ENCODE measurements around the gene PDCD1. TPM values are rescaled to one million over a fixed set of nuclear protein-coding genes. Genes with fewer than 3 reads are reported as not detected.

The PDCD1 gene
- total RNA-seq, 4 donors from 2014 or later, result 0.49 to 2.3 (median 1.1) TPM

- no peaks in the 10 kb centered on the region for H3K27me3 ChIP-seq
- 90% methylated on average over 30 to 33 of the region's 52 CpGs for WGBS, 2 donors
- H3K4me1 ChIP-seq, result peaks cover 17 to 23% of the 10 kb centered on the region in 2 donors
- DNase-seq, result no peak
- no peak overlapping the region for H3K4me3 ChIP-seq (replicated peaks in 1 of 3)
- H3K36me3 ChIP-seq, result no peaks in the 10 kb centered on the region
- H3K27ac ChIP-seq, result no peak overlapping the region
- TF ChIP-seq, protein P1, sequence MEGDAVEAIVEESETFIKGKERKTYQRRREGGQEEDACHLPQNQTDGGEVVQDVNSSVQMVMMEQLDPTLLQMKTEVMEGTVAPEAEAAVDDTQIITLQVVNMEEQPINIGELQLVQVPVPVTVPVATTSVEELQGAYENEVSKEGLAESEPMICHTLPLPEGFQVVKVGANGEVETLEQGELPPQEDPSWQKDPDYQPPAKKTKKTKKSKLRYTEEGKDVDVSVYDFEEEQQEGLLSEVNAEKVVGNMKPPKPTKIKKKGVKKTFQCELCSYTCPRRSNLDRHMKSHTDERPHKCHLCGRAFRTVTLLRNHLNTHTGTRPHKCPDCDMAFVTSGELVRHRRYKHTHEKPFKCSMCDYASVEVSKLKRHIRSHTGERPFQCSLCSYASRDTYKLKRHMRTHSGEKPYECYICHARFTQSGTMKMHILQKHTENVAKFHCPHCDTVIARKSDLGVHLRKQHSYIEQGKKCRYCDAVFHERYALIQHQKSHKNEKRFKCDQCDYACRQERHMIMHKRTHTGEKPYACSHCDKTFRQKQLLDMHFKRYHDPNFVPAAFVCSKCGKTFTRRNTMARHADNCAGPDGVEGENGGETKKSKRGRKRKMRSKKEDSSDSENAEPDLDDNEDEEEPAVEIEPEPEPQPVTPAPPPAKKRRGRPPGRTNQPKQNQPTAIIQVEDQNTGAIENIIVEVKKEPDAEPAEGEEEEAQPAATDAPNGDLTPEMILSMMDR (IDR thresholded peaks at IDR 0.05), result no peak
- TF ChIP-seq POLR2A (IDR thresholded peaks at IDR 0.05), result no peak
- H3K9me3 ChIP-seq, result no peaks in the 10 kb centered on the region
- intact Hi-C loops (cut with DNase I), result no loop called here
These were observed 43.8 kb downstream of the PDCD1 start for GRCh38 chr2:241814643-241815476.

DNA sequence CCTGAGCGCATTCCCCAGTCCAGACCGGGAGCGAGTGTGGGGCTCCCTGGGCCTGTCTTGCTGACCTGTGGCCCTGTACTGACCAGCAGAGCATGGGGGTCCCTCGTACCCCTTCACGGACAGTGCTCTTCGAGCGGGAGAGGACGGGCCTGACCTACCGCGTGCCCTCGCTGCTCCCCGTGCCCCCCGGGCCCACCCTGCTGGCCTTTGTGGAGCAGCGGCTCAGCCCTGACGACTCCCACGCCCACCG lies 44.4 kb downstream of the PDCD1 start:
- H3K27me3 ChIP-seq, result no peaks in the 10 kb centered on the region
- no peak for DNase-seq
- no peaks in the 10 kb centered on the region for H3K36me3 ChIP-seq
- 87 to 94% methylated on average over 3 to 4 of the region's 17 CpGs for WGBS, 2 donors
- TF ChIP-seq, protein P1 (IDR thresholded peaks at IDR 0.05), result no peak
- TF ChIP-seq POLR2A (IDR thresholded peaks at IDR 0.05), result no peak
- H3K27ac ChIP-seq, result no peak overlapping the region
- H3K4me3 ChIP-seq (replicated peaks in 1 of 3), result no peak overlapping the region
- intact Hi-C loops (cut with DNase I), result no loop called here
- no peaks in the 10 kb centered on the region for H3K9me3 ChIP-seq
- H3K4me1 ChIP-seq, result peaks cover 21 to 28% of the 10 kb centered on the region in 2 donors

GRCh38 chr2:241813644-241814392 lies 44.9 kb downstream of the PDCD1 start:
- TF ChIP-seq POLR2A (IDR thresholded peaks at IDR 0.05), result no peak
- TF ChIP-seq, protein P1 (IDR thresholded peaks at IDR 0.05), result no peak
- no peak for DNase-seq
- H3K4me3 ChIP-seq (replicated peaks in 1 of 3), result no peak overlapping the region
- H3K9me3 ChIP-seq, result no peaks in the 10 kb centered on the region
- H3K27ac ChIP-seq, result no peak overlapping the region
- WGBS, 2 donors, result 76 to 85% methylated on average over 12 to 17 of the region's 20 CpGs
- H3K4me1 ChIP-seq, result peaks cover 21 to 28% of the 10 kb centered on the region in 2 donors
- no peaks in the 10 kb centered on the region for H3K27me3 ChIP-seq
- intact Hi-C loops (cut with DNase I), result no loop called here
- H3K36me3 ChIP-seq, result no peaks in the 10 kb centered on the region

DNA sequence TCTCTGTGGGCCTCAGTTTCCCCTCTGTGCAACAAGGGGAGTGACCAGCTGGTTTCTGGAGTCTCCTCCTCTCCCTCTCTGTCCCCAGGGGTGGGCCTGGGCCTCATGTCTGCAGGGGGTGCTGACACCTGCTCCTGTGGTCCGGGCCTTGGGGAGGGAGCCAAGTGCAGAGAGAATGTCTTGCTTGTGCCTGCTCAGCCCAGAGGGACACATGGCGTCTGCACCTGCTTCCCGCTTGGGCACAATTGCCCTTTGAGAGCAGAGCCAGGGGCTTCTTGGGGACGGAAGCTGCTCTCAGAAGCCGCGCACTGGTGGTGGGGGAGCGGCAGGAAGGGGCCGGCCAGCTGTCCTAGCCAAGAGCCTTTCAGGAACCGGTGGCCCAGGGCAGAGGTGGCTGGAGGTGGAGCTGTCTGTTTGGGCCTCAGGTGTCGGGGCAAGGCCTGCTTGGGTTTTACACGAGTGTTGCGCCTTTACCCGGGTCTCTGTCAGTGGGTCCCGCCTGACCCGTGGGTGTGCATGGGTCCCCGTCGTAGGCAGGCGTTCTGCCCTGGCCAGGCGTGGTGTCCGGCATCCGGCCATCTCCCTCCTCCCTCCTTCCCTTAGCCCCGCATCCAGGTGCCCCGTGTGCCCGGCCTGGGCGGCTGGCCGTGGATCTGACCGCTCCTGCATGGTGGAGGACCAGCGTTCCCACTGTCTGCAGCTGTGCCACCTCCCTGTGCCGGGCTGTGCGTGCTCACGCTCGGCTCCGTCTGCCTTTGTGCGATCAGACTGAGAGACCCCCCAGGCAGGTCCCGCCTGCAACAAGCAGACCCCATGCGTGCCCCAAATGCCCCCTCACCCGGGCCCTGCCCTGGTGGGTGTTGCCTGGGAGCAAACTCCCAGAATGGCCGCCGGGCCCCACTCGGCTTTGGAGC lies 45.7 kb downstream of the PDCD1 start:
- Histone ChIP-seq H3K4me1 (peaks cover 21 to 28% of the 10 kb centered on the region in 2 donors), H3K36me3 (no peaks in the 10 kb centered on the region), H3K9me3 (no peaks in the 10 kb centered on the region), H3K4me3 (replicated peaks in 1 of 3) (no peak overlapping the region), H3K27me3 (no peaks in the 10 kb centered on the region), H3K27ac (no peak overlapping the region)
- TF ChIP-seq, protein P1 (IDR thresholded peaks at IDR 0.05), result no peak
- TF ChIP-seq POLR2A (IDR thresholded peaks at IDR 0.05), result no peak
- no peak for DNase-seq
- WGBS, 2 donors, result 94% methylated on average over 25 to 33 of the region's 40 CpGs
- intact Hi-C loops (cut with DNase I), result no loop called here

Measured in thyroid gland (tissue), 4 donors.